GM19395 (cell line): ENCODE measurements around the gene B4GALT1.
A peak's percentile ranks its signal among the peaks of the same experiment; 100 is the strongest.

Experiments
- ATAC-seq: cut with Tn5 transposase; IDR thresholded peaks from one replicate; pipeline ENCODE4 v1.9.1; 2021; ENCODE audit warnings: mild to moderate bottlenecking, moderate library complexity; ENCODE audit not compliant: unreplicated experiment

B4GALT1 gene

DNA sequence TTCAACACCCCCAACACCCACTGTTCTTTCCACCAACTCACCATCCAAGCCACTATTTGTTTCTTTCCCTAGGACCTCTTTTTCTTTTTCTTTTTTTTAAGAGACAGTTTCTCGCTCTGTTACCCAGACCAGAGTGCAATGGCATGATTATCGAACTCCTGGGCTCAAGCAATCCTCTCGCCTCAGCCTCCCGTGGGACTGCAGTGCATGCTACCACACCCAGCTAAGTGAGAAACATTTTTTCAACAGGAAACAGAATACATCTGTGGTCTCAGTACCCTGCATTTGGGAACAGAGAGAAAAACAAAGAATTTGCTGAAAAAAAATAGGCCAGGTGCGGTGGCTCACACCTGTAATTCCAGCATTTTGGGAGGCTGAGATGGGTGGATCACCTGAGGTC lies 24.6 kb downstream of the B4GALT1 start:
- no peak for ATAC-seq

DNA sequence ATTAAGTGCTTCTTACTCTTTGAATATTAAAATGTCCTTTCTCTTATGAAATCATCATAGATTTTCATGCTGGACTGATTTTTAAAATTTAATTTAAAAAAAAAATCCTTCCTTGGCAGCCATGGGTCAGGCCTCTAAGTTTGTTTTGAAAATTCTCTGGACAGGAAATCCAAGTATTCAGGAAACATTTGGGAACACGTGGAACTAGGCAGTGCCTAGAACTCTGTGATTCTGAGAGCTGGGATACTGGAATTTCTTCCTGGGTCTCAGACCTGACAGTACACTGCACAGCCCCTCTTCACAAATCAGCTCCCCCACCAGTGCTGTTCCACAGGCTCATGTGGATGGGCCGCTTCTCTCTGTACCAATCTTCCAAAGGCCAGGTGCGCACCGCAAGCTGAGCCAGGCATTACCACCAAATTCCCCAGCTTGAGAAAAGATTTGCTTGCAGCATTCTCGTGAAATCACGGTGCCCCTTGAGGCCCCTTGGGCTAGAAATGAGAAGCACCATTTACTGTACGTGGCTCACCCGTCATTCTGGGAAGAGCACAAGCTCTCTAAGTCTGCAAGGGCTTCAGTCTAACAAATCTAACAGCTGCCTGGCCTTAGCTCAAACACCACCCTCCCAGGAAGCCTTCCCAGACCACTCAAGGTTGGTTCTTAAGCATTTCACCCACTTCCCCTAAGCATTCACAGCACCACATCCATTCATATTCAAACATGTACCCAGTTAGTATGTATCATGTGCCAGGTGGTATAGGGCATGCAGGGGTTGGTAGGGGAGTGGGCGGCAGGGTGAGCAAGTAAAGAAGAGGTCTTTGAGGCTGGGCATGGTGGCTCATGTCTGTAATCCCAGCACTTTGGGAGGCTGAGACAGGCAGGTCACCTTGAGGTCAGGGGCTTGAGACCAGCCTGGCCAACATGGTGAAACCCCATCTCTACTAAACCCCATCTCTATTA lies 26.5 kb downstream of the B4GALT1 start:
- ATAC-seq = no peak

DNA sequence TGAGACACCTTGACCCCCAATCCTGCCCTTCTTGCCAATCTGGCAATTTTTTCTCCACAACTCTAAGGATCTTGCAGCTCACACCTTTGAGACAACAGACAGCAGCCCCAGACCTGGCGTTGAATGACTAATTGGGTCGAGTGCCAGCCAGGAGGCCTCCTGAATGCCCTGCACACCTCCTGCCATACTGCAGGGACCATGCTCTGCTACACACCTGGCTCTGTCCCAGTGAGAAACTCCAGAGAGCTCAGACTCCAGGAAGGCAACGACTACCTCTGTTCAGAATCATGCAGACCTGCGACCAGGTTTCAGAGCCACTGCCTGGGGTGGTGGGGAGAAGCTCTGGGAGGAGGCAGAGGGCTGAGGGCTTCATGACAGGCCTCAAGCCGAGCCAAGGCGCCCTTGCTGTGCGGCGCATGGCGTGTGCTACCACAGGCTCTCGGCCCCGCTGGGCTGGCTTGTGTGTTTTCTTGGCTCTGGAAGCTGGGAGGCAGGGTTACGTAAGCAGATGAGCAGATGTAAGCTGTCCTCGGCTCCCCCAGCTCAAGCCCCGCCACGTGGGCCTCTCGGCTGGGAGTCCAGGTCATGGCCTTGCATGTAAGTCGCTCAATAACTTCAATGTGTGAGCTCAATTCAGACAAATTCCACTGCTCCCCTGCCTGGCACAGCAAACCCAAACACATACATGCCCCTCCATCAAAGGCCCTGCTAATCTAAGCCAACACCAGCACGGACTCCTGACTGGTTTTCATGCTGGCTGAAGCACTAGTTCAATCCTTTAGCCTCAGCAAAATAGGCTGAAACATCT lies 27.5 kb downstream of the B4GALT1 start:
- no peak for ATAC-seq

DNA sequence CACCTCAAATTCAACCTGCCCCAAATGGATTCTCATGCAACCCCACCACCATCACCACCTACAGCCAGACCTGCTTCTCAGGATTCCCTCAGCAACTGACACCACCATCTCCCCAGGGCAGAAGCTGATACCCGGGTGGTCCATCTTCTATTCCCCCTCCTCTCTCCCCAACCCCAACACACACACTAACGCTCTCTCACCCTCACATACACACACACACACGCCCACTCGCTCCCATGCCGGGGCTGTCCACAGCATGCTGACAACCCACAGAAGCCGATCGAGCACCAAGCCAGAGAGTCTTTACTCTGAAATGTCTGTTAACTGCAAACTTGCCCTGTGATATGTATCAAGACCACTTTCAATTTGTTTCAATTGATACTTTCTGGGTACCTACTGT lies 28.4 kb downstream of the B4GALT1 start:
- ATAC-seq = no peak

DNA sequence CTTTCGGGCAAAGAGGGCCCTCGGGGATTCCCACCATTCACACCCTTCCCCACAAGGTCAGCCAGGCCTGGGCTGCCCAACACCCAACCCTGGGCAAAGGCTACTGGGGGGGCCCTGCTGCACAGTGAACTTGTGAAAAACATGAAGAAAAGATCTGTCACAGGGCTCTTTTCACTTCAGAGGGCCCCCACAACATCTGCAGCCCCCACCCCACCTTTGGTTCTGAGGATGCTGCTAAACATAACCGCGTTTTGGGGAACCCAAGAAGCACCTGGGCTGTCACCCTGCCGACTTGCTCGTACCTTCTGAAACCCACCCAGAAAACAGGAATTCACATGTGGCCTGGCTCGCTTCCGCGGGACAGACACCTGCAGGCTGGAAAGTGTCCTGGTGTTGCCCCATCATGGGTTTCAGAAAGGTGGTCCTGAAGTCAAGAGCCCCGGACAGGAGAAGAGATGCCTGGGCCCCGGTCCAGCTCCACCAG lies 29.3 kb downstream of the B4GALT1 start:
- no peak for ATAC-seq

DNA sequence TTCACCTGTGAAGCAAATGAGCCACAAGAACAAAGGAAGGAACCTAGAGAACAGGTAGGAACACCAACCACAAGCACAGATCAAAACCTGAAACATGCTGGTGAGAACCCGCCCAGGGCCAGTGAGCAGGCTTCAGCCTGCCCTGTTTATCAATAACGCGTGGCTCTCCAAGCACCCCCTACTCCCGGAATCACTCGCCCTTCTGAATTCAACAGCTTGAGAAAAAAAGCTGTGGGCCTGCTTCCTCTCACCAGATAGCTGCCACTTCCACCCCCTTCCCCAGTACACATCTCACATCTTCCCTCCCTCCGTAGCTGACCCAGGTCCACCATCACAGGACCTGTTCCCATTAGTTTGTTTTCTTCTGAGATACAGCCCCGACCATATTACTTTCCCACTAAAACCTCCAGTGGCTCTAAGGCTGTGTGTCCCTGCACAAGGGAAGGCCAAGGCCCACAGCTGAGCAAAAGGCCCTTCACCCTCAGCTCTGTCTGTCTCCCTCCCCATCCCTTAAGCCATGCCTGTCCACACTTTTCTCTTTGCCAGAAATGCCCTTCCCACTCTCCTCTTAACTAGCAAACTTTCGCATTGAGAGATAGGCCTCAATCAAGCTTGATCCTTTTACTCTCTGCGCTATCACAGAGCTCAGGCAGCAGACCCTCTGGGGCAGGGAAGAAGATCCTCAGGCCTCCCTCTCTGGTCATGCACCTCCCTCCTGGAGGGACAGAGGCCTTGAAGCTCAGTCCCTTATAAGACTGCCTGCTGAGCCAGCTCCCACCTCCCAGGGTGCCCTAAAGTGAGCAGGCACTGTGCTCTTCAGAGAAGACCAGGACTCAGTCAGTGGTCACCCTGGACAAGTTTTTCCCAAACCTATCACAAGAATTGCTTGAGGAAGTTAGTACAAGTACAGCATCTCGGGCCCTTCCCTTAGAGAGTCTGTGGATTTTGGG lies 30.1 kb downstream of the B4GALT1 start:
- peak; percentile 38 for ATAC-seq

DNA sequence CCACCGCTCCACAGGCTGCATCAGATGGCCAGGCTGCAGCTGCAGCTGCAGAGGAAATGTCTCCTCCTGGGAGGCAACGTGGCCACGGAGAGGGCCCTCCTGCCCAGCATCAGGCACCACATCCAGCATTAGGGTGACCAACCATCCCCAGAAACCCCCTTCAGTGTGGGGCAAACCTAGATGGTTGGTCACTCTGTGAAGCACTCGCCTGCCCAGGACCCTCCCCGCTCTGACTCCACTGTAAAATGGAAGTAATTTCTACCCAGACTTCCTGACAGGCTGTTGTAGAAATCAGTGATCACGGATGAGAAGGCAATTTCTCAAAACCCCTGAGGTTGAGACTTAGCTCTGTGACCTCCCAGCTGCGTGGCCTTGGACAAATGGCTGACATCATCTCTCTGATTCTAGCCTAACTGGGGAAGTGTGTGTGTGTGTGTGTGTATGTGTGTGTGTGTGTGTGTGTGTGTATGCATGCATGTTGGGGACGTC lies 31.6 kb downstream of the B4GALT1 start:
- ATAC-seq = no peak

DNA sequence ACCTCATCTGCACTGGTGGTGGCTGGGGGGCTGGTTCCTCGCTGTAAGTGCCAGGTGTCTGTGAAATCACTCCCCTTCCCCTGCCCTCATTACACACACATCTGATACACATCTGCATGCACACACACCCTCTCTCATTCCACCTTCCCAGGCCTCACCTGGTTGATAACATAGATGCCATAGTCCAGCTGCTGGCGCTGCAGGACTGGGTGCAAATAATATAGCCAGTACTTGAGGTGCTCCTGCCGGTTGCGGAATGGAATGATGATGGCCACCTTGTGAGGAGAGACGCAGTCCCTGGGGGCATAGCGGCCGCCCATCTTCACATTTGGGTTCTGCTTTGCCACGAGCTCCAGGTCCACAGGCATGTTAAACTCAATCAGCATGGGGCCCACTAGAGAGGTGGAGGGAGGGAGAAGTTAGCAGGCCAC lies 32.1 kb downstream of the B4GALT1 start:
- no peak for ATAC-seq

DNA sequence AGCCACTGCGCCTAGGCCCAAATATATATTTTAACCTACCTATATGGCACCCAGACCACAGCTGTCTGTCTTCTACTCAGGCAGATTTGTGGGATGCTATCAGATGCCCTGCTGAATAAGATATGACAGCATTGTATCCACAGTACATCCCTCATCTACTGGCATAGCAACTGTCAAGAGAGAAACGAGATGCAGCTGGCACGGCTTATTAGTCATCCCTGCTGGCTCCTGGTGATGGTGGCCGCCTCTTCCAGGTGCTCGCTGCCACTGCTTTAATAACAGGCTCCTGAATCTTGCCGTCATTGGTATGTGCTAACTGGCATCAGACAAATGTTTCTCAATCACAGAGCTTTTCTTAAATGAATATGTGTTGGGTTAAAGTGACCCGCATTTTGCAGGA lies 34.0 kb downstream of the B4GALT1 start:
- ATAC-seq = no peak

DNA sequence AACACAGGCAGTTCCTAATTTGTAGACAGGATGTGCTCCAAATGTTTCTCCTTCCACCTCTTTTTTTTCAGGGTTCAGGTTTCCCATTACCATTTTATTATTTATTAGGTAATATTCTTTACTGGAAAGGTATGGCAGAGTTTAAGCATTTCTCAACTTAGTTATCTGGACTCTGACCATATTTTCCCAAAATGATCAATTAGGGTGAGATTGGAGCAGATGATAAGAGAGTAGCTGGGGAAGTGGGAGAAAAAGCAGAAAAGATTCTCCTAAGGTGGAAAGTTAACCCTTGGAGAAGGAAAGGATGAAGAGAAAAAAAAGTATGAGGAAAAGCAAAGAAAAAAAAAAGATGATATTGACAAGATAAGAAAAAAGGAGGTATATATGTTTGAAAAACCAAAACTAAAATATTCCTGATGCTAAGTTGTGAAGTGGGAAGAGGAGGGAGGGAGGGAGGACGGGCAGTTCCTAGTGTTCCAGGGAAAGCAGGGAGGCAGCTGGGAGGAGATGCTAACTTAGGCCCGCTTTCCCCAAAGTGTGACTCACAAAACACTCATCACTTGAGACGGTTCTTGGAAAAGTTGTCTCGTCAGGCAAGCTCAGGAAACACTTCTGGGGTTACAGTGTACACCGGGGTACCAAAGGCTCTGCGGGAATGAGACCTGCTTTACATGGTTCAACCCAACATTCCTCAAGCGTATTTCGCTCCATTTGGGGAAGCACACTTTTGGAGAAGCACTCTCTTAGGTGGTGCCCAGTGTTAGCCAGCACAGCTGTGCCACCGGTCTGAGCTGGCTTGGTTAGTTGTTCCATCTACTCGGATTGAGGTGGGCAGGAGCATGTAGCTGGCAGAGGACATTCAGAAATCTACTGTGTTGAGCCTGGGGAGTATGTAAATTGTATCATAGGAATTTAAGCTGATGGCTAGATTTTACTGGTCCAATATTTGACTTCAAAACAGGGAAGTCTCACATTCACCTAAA lies 35.1 kb downstream of the B4GALT1 start:
- no peak for ATAC-seq

DNA sequence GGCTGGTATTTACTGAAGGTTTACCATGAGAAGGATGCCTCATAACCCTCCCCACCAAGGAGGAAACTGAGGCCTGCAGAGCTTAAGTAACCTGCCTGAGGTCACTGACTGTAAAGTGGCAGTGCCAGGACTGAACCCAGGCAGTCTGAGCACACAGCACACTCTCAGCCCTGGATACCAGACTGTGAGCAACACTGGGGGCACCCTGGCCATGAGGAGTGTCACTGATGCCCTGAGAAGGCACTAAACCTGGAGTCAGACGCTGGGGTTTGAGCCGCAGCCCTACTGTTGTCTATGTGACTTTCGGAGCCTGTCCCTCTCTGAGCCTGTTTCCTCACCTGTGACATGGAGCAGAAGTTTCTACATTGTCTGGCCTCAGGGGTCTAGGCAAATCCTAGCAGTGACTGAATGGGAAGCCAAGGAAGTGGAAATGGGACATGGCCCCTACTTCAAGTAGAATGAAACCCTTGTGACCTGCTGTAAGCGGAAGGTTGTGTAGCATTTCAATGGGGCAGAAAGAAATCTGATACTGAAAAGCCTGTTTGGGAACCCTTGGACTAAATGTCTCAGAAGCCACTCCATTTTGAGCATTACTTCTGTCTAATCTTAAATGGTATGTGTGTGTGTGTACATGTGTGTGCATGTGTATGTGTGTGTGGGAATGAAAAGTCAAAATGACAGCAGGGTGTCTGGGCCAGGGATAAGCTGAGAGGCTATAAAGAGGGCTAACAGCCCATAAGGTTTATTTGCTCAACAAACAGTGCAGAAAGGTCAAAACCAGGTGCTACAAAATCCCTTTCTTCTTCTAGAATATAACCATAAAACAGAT lies 36.0 kb downstream of the B4GALT1 start:
- ATAC-seq = no peak

DNA sequence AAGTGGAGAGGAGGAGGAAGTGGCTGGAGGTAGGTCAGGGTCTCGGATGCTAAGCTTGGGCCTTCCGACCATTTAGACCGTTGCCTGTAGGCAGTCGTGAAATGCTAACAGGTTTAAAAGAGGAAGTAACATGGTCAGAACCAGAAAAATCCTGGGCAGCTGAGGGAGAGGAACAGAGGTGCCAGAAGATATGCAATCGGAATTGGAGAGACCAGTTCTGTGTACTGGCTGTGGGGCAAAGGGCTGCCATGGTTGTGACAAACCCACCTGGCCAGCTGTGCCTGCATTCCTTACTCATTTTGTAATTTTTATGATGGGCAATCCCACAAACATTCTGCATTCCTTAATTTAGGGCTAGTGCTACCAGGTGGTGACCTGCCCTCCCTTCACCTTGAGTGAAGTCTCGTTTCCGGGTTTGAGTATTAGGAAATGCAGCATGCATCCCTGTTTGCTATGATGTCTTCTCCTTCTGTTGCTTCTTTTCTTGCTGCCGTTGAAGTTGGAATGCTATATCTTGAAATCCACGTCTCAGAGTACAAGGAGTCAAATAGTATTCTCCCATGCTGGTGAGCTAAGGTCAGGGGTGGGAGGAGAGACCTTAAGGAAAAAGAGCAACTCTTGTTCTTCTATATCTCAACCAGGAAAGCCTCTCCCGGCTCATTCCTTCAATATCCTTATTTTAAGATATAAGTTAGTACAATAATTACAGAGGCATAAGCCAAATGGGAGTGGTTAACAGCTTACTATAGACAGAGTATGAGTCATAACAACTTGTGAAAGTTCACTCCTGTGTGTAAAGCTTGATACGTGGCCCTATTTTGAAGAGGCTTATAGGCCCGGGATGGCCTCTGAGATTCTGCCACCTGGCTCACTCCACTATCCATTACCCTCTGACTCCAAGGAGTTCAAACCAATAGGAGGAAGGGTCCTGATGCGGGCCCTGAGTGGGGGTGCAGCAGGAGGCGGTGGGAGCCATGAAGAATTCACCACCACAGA lies 37.0 kb downstream of the B4GALT1 start:
- peak; percentile 88 for ATAC-seq

DNA sequence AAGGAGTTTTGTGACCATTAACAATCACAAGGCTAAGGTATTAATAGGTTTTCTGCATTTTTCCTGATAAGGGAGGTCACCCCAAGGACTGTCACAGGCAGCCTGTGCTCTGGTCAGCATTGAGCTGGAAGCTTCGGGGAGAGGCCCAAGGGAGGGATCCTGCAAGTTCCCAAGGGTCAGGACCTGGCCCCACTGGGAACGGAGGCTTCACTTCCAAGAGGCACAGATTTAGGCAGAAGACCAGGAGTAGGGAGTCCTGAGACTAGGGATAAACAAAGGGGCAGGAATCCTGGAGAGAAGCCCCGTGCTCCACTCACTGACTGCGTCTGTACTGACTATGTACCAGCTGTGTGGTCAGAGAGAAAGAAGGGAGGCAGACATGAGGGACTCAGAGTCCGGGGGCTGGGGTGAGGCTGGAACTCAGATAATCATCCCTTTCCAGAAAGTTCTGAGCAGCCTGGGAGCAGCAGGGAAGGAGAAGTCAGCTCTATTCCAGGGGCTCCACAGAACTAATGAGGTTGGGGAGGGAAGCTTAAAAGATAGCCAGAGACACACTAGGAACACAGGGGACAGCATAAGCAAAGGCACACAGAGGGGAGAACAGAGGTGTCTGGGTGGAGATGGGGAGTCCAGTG lies 37.8 kb downstream of the B4GALT1 start:
- no peak for ATAC-seq

DNA sequence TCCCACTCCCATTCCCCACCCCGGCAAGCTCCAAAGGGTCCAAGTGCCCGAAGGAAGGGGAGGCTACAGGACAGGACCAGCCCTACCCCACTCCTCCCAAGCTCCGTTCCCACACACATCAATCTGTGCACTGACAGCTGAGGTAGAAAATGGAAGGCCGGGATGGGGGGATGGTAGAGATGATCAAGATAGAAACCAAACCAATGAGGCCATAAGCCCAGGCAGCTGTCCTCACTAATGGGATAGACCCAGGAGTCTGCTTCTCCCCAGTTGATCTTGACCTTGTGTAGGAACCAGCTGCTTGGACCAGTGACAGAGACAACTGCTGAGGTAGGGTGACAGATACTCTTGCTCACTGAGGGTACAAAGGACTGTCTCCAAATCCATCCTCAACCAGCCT lies 38.6 kb downstream of the B4GALT1 start:
- ATAC-seq = no peak

DNA sequence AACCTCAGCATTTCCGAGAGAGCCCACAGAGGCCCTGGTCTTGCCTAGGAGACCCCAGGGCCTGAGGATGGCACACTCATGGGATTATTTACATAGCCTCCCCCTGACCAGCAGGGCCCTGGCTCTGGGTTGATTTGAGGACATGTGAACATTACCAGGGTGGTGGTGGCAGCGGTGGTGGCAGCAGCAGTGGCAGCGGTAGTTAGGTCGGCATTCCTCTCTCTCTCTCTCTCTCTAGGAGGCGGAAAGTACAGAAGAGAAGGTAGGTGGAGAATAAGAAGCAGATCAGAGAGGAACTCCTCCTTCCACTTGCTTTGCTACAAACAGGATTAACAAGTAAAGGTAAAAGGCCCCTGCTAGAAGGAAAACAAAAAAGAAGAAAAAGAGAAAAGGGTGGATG lies 39.3 kb downstream of the B4GALT1 start:
- no peak for ATAC-seq
